HG02884 (cell line): ENCODE measurements around the gene FAM181A.

Experiments
- ATAC-seq: cut with Tn5 transposase; IDR thresholded peaks from one replicate; pipeline ENCODE4 v1.9.1; 2021; ENCODE audit warnings: mild to moderate bottlenecking, moderate library complexity; ENCODE audit not compliant: unreplicated experiment

Gene FAM181A

DNA sequence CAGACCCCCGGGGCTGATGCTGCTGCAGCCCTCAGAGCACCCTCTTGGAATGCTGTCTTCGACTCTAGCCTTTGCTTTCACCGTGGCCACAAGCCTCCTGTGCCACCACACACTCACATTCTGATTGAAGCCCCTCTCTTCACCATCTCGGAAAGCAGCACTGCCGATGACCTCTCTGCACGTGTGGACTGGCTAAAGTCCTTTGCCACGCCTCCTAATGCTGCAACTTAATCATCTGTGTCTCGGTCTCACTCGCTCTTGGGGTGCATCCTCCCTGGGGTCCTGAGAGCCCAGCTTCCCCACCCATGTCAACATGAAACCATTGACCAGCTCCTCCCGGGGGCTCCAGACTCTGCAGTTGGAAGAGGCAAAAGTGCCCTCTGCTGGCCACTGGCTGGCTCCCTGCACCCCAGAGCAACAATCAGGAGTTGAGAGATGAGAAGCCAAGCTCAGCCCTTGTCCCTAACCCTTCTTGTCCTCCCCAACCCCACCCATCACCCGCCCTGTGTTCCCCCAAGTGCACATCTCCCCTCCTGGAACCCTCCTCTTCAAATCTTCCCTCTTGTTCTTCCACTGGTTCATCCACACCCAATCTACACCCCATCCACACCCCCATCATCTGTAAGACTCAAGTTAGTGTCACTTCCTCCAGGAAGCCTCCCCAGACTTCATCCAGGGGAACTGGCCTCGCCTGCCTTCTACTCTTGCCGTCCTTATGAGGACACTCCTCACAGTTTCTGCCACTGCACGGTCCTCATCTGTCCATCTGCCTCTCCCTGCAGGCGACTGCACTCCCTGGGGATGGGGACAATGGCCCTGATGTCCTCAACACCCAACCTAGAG is 23.6 kb upstream of the FAM181A start:
- ATAC-seq: no peak

- ATAC-seq: no peak
These were observed 21.5 kb upstream of the FAM181A start for GRCh38 chr14:93905623-93906022.

GRCh38 chr14:93906341-93907329 is 20.5 kb upstream of the FAM181A start:
- ATAC-seq: no peak

- ATAC-seq: no peak
These were observed 17.6 kb upstream of the FAM181A start for GRCh38 chr14:93909429-93910128.

GRCh38 chr14:93911975-93912615 is 15.0 kb upstream of the FAM181A start:
- no peak for ATAC-seq

- no peak for ATAC-seq
These were observed 14.4 kb upstream of the FAM181A start for GRCh38 chr14:93912782-93913181.

DNA sequence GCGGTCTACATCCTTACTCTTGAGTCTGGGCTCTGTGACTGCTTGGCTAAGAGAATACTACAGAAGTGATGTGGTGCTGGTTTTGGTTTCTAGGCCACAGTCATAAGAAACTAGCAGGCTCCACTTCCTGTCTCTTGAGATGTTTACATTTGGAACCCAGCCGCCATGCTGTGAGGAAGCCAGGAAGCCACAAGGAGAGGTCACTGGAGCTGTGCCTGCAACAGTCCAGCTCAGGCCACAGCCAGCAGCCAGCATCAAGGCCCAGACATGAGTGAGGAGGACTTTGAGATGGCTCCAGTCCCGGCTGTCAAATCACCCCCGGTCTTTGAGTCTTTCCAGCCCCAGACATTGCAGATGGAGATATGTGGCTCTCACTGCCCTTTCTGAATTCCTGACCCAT is 12.9 kb upstream of the FAM181A start:
- no peak for ATAC-seq

- ATAC-seq: no peak
These were observed 12.0 kb upstream of the FAM181A start for GRCh38 chr14:93915070-93915705.

- ATAC-seq: no peak
These were observed 11.3 kb upstream of the FAM181A start for GRCh38 chr14:93915800-93916199.

DNA sequence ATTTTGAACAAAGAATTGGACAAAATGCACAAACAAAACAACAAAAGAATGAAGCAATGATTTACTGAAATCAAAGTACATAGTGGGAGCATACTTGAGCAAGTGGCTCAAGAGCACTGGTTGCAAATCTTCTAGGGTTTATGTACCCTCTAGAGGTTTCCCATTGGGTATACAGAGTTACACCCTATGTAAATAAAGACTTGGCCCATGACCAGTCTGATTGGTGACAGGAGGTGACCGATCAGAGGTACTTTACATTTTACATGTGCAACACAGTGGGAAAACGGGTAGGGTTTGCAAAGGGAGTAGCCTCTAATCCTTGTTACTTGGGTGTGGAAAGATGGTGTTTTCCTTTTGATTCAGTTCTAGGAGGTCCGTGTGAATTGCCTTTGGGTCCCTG is 10.6 kb upstream of the FAM181A start:
- no peak for ATAC-seq

GRCh38 chr14:93917141-93917540 is 10.0 kb upstream of the FAM181A start:
- ATAC-seq: no peak

GRCh38 chr14:93921001-93921806 is 5.9 kb upstream of the FAM181A start:
- no peak for ATAC-seq

DNA sequence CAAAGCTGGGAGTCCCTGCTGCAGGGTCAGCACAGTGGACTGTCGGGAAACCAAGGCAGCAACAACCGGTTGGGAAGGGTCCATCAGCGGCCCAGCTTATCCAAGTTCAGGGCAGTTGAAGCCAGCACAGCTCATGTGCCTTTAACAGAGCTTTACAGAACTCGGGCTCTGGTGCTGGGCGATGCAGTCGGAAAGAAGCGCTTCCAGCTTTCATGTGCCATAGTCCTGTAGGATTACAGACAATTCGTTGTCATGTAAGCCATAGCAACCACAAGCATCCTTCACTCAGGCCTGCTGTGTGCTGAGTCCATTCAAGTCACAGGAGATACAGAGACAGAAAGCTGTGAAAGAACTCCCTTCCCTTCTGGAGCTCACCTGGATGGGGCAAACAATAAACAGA is 3.5 kb upstream of the FAM181A start:
- no peak for ATAC-seq

- no peak for ATAC-seq
These were observed 2.4 kb upstream of the FAM181A start for GRCh38 chr14:93924592-93925355.

DNA sequence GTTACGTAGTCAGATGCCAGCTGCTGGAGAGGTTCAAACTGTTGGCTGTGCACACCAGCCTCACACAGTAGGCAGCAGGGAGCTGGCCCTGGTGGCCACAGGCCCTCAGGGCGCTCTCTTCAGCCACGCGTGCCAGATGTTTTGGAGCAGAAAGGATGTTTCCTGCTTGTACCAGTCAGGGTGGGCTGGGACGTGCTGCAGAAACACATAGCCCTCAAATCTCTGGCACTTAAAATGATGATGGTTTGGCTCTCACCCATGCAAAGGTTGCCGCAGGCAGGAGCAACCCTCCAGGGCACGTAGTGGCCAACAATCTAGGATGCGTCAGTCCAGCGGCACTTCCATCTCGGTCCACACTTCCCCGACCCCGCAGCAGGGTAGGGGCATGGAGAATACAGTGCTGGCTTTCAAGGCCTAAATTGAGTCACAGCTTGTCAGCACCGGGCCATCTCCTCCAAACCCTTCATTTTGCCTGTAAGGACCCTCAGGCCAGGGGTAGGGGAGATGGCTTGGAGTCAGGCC is 1.7 kb upstream of the FAM181A start:
- no peak for ATAC-seq

- ATAC-seq: no peak
These were observed 785 bp upstream of the FAM181A start for GRCh38 chr14:93926245-93926872.

DNA sequence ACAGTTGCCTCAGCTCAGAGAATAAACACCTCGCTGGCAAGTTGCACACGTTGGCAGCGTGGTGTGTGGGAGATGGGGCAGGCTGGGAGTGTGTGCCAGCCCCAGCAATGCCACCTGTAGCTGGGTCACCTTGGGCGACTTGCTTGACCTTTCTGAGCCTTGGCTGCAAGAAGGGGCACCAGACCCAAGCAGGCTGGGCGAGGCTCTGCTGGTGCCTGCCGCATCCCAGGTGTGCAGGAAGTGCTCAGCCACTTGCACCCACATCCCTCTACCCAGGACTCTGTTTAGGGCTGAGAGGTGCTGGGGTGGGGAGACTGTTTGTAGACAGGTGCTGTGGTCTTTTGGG is 629 bp downstream of the FAM181A start:
- no peak for ATAC-seq
